Measurements from ENCODE around the gene CHCHD6. TPM values are rescaled to one million over a fixed set of nuclear protein-coding genes. Genes with fewer than 3 reads are reported as not detected.

The CHCHD6 gene
- total RNA-seq, 1 experiment from 2014 or later = 33.0 TPM

DNA sequence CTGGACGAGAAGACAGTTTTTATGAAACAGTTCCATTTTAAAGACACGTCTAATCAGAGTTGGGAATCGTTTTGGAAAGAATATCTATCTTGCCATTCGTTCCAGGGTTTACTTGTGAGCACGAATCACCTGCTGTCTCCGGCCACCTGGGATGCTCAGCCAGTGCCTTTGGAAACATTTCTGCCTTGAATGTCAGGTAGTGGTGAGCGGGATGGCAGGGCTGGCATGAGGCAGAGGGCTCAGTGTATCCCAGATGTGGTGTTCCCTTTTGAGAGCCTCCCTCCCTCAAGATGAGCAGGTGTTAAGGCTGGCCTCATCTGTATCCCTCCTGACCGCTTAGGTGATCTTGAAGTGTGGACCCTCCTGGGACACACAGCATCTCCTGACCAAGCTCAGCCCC, 231.0 kb downstream of the CHCHD6 start:
- no peaks in the 10 kb centered on the region for H4K20me1 ChIP-seq (ENCODE audit: low read length)
- H3K27me3 ChIP-seq (ENCODE audit: low read length) = no peaks in the 10 kb centered on the region
- TF ChIP-seq, protein P1, sequence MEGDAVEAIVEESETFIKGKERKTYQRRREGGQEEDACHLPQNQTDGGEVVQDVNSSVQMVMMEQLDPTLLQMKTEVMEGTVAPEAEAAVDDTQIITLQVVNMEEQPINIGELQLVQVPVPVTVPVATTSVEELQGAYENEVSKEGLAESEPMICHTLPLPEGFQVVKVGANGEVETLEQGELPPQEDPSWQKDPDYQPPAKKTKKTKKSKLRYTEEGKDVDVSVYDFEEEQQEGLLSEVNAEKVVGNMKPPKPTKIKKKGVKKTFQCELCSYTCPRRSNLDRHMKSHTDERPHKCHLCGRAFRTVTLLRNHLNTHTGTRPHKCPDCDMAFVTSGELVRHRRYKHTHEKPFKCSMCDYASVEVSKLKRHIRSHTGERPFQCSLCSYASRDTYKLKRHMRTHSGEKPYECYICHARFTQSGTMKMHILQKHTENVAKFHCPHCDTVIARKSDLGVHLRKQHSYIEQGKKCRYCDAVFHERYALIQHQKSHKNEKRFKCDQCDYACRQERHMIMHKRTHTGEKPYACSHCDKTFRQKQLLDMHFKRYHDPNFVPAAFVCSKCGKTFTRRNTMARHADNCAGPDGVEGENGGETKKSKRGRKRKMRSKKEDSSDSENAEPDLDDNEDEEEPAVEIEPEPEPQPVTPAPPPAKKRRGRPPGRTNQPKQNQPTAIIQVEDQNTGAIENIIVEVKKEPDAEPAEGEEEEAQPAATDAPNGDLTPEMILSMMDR (conservative IDR thresholded peaks at IDR 0.05; ENCODE audit: low read depth, low read length) = no peak
- TF ChIP-seq EZH2phosphoT487 (IDR thresholded peaks at IDR 0.05; ENCODE audit: borderline replicate concordance, low read length) (no peak), EZH2 (IDR thresholded peaks at IDR 0.05; ENCODE audit: low read length, unreplicated experiment) (no peak)
- BruUV-seq (replicated peaks) = no TSS peak
- no peak overlapping the region for H3K4me2 ChIP-seq (ENCODE audit: low read length)
- H3F3A ChIP-seq (ENCODE audit: low read length, unreplicated experiment) = no peaks in the 10 kb centered on the region
- DNase-seq (no peak), ATAC-seq (no peak)
- no peaks in the 10 kb centered on the region for H3K9me3 ChIP-seq (ENCODE audit: low read length)
- intact Hi-C loops (cut with micrococcal nuclease) = no loop called here
- peaks cover 24% of the 10 kb centered on the region for H3K4me1 ChIP-seq (ENCODE audit: insufficient read depth, low read length)
- H3K36me3 ChIP-seq (ENCODE audit: low read depth, low read length) = no peaks in the 10 kb centered on the region
- H3K9ac ChIP-seq (ENCODE audit: low read length) = no peak overlapping the region
- ChIA-PET CTCF (no interaction called here), POLR2A (ENCODE audit: unreplicated experiment) (no interaction called here)
- H2AFZ ChIP-seq (ENCODE audit: low read length) = no peak overlapping the region
- no peak overlapping the region for H3K27ac ChIP-seq (ENCODE audit: low read length)
- H3K9me2 ChIP-seq (replicated peaks; ENCODE audit: low read length) = no peaks in the 10 kb centered on the region
- no peak overlapping the region for H3K4me3 ChIP-seq (ENCODE audit: low read length)
- H3K79me2 ChIP-seq (ENCODE audit: low read length) = no peaks in the 10 kb centered on the region

DNA sequence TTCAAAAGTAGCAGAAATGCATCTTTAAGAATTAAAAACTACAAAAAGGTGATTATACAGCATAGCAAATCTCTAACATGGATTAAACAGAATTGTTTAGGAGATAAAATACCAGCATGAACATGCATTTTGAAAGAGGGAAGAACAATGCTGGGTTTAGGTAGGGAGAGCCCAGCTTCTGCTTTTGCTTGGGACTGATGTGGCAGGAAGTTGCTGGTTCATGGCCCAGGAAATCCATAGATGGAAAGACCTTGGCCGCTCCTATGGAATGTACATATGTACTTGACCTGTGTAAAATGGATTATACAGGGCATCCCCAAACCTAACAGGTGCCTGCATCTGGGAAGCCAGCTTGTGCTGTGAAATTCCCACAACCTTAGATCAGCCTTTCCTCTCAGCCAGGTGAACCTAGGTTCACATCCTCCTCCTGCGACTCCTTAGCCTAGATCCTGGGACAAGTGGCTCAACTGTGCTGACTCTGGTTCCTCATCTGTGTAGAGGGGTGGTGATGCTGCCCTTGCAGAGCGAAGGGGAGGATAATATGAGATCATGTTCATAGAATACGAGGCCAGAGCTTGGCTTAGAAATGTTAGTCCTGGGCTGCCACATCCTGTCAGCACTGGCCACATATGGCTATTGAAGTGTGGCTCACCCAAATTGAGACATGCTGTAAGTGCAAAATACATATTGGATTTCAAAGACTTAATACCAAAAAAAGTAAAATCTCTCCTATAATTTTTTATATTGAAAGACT, 231.9 kb downstream of the CHCHD6 start:
- Histone ChIP-seq H2AFZ (ENCODE audit: low read length) (no peak overlapping the region), H4K20me1 (ENCODE audit: low read length) (no peaks in the 10 kb centered on the region), H3K36me3 (ENCODE audit: low read depth, low read length) (no peaks in the 10 kb centered on the region), H3K79me2 (ENCODE audit: low read length) (no peaks in the 10 kb centered on the region), H3F3A (ENCODE audit: low read length, unreplicated experiment) (no peaks in the 10 kb centered on the region), H3K9me3 (ENCODE audit: low read length) (no peaks in the 10 kb centered on the region), H3K4me2 (ENCODE audit: low read length) (no peak overlapping the region), H3K9ac (ENCODE audit: low read length) (no peak overlapping the region), H3K27me3 (ENCODE audit: low read length) (no peaks in the 10 kb centered on the region), H3K4me1 (ENCODE audit: insufficient read depth, low read length) (peaks cover 24% of the 10 kb centered on the region), H3K9me2 (replicated peaks; ENCODE audit: low read length) (no peaks in the 10 kb centered on the region), H3K4me3 (ENCODE audit: low read length) (no peak overlapping the region), H3K27ac (ENCODE audit: low read length) (no peak overlapping the region)
- POLR2A ChIA-PET (ENCODE audit: unreplicated experiment) = no interaction called here
- no TSS peak for BruUV-seq (replicated peaks)
- CTCF ChIA-PET = no interaction called here
- intact Hi-C loops (cut with micrococcal nuclease) = no loop called here
- ATAC-seq = no peak
- DNase-seq = no peak
- TF ChIP-seq EZH2phosphoT487 (IDR thresholded peaks at IDR 0.05; ENCODE audit: borderline replicate concordance, low read length) = no peak
- no peak for TF ChIP-seq EZH2 (IDR thresholded peaks at IDR 0.05; ENCODE audit: low read length, unreplicated experiment)
- TF ChIP-seq, protein P1 (conservative IDR thresholded peaks at IDR 0.05; ENCODE audit: low read depth, low read length) = no peak

DNA sequence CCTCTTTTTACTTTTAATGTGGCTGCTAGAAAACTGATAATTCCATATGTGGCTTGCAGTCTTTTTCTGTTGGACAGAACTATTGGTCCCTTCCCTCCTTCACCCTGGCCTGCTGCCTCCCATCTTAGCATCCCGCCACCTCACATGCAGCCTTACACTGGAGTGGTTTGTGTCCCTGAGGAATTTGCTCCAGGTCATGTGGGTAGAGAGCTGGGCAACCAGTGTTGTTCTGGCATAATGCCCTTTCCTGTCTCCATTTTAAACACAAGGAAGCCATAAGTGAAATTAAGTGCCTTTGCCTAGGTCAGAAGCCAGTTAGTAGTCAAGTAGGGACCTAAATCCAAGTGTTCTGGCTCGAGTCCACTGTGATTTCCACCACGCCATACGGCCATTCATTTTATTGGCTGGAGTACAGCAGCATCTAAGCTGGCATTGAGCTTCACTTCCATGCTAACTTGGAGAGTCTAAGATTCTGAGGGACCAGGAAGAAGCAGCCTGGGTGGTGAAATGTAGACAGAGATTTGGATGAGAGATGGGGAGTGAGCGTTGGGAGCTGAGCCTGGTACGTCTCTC, 232.9 kb downstream of the CHCHD6 start:
- ATAC-seq (no peak), DNase-seq (no peak)
- Histone ChIP-seq H3K36me3 (ENCODE audit: low read depth, low read length) (no peaks in the 10 kb centered on the region), H3K9me3 (ENCODE audit: low read length) (no peaks in the 10 kb centered on the region), H3K9ac (ENCODE audit: low read length) (no peak overlapping the region), H3F3A (ENCODE audit: low read length, unreplicated experiment) (no peaks in the 10 kb centered on the region), H3K27ac (ENCODE audit: low read length) (no peak overlapping the region), H3K27me3 (ENCODE audit: low read length) (no peaks in the 10 kb centered on the region), H4K20me1 (ENCODE audit: low read length) (no peaks in the 10 kb centered on the region), H3K4me2 (ENCODE audit: low read length) (no peak overlapping the region), H3K4me1 (ENCODE audit: insufficient read depth, low read length) (peaks cover 17% of the 10 kb centered on the region), H3K4me3 (ENCODE audit: low read length) (no peak overlapping the region), H3K79me2 (ENCODE audit: low read length) (no peaks in the 10 kb centered on the region), H3K9me2 (replicated peaks; ENCODE audit: low read length) (no peaks in the 10 kb centered on the region), H2AFZ (ENCODE audit: low read length) (no peak overlapping the region)
- ChIA-PET POLR2A (ENCODE audit: unreplicated experiment) (no interaction called here), CTCF (no interaction called here)
- TF ChIP-seq EZH2phosphoT487 (IDR thresholded peaks at IDR 0.05; ENCODE audit: borderline replicate concordance, low read length) (no peak), EZH2 (IDR thresholded peaks at IDR 0.05; ENCODE audit: low read length, unreplicated experiment) (no peak)
- TF ChIP-seq, protein P1 (conservative IDR thresholded peaks at IDR 0.05; ENCODE audit: low read depth, low read length) = no peak
- intact Hi-C loops (cut with micrococcal nuclease) = no loop called here
- no TSS peak for BruUV-seq (replicated peaks)

Data from PC-3 (cell line).